Measurements from ENCODE around the gene FRYL. TPM values are rescaled to one million over a fixed set of nuclear protein-coding genes. Genes with fewer than 3 reads are reported as not detected.
"Not testable (repeated sequence)": the region's sequence is repeated elsewhere in the genome, so short reads cannot be mapped to it uniquely, and the experiment has no call there.

The FRYL gene
- total and polyA plus RNA-seq, 2 experiments from 2014 or later = 15.7 to 82.3 TPM

DNA sequence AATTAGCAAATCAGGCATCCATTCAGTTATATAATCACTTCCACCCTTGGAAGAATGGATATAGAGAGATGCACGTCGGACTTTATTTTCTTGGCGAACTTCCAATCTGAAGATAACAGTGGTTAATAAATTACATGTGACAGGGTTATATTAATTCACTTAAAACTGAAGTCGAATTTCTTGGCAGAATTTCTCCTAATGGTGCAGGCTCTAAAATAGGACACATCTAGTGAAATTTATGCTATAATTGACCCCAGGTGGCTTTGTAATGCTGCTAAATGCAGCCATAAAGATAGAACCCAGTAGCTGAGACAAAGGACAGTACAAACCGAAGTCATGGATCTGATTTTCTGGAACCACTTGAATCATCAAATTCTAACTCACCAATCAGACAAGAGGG, 317.7 kb downstream of the FRYL start:
- H3K27me3 ChIP-seq = no peaks in the 10 kb centered on the region
- TF ChIP-seq EZH2 (IDR thresholded peaks at IDR 0.05; ENCODE audit: borderline replicate concordance) (no peak), EZH2phosphoT487 (IDR thresholded peaks at IDR 0.05; ENCODE audit: low read depth, severe bottlenecking, unreplicated experiment) (no peak)
- TF ChIP-seq, protein P1, sequence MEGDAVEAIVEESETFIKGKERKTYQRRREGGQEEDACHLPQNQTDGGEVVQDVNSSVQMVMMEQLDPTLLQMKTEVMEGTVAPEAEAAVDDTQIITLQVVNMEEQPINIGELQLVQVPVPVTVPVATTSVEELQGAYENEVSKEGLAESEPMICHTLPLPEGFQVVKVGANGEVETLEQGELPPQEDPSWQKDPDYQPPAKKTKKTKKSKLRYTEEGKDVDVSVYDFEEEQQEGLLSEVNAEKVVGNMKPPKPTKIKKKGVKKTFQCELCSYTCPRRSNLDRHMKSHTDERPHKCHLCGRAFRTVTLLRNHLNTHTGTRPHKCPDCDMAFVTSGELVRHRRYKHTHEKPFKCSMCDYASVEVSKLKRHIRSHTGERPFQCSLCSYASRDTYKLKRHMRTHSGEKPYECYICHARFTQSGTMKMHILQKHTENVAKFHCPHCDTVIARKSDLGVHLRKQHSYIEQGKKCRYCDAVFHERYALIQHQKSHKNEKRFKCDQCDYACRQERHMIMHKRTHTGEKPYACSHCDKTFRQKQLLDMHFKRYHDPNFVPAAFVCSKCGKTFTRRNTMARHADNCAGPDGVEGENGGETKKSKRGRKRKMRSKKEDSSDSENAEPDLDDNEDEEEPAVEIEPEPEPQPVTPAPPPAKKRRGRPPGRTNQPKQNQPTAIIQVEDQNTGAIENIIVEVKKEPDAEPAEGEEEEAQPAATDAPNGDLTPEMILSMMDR (IDR thresholded peaks at IDR 0.05; ENCODE audit: poor library complexity) = no peak
- no peak overlapping the region for H3K27ac ChIP-seq
- no peaks in the 10 kb centered on the region for H3K9me2 ChIP-seq (replicated peaks; ENCODE audit: insufficient read depth)
- no peak for DNase-seq (ENCODE audit: low spot score)
- no peaks in the 10 kb centered on the region for H3K4me1 ChIP-seq (ENCODE audit: insufficient read depth)
- H3K9me3 ChIP-seq (ENCODE audit: low read depth) = no peaks in the 10 kb centered on the region
- no peak overlapping the region for H3K4me3 ChIP-seq
- no peaks in the 10 kb centered on the region for H4K20me1 ChIP-seq (ENCODE audit: insufficient read depth, poor library complexity, severe bottlenecking)
- H3K36me3 ChIP-seq (replicated peaks; ENCODE audit: insufficient read depth, low read depth) = no peaks in the 10 kb centered on the region
- H3K4me2 ChIP-seq = no peak overlapping the region
- H3K79me2 ChIP-seq = no peaks in the 10 kb centered on the region
- no peak overlapping the region for H2AFZ ChIP-seq
- 45% methylated on average over 5 of the region's 5 CpGs for WGBS (ENCODE audit: low lambda C conversion rate, missing lambda C conversion rate)

GRCh38 chr4:48461000-48461399, 319.1 kb downstream of the FRYL start:
- Histone ChIP-seq H4K20me1 (ENCODE audit: insufficient read depth, poor library complexity, severe bottlenecking) (no peaks in the 10 kb centered on the region), H3K4me2 (no peak overlapping the region), H3K36me3 (replicated peaks; ENCODE audit: insufficient read depth, low read depth) (no peaks in the 10 kb centered on the region), H3K27ac (no peak overlapping the region), H3K4me3 (no peak overlapping the region), H3K79me2 (no peaks in the 10 kb centered on the region), H3K4me1 (ENCODE audit: insufficient read depth) (no peaks in the 10 kb centered on the region), H3K27me3 (no peaks in the 10 kb centered on the region), H3K9me3 (ENCODE audit: low read depth) (no peaks in the 10 kb centered on the region), H2AFZ (no peak overlapping the region), H3K9me2 (replicated peaks; ENCODE audit: insufficient read depth) (no peaks in the 10 kb centered on the region)
- TF ChIP-seq EZH2 (IDR thresholded peaks at IDR 0.05; ENCODE audit: borderline replicate concordance) (no peak), EZH2phosphoT487 (IDR thresholded peaks at IDR 0.05; ENCODE audit: low read depth, severe bottlenecking, unreplicated experiment) (no peak)
- TF ChIP-seq, protein P1 (IDR thresholded peaks at IDR 0.05; ENCODE audit: poor library complexity) = no peak
- no peak for DNase-seq (ENCODE audit: low spot score)

DNA sequence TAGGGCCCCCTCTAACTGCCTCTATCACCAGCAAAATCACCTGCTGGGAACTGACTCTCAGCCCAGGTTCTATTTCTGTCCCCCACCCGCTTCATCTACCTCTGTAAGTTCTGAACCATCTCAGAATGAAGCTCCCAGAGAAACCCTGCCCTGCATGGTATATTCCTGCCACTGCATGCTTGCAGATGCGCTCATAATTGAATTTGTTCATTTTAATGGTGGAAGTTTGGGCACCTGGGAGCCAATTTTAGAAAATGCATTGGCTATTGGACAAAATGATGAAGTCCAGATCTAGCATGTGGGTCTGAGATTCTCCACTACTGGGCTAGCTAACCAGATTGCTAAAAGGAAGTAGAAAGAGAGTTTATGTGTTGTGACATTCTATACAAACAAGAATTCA, 325.5 kb downstream of the FRYL start:
- WGBS (ENCODE audit: low lambda C conversion rate, missing lambda C conversion rate) = 95% methylated on average over 2 of the region's 2 CpGs
- Histone ChIP-seq H3K4me2 (no peak overlapping the region), H3K9me2 (replicated peaks; ENCODE audit: insufficient read depth) (no peaks in the 10 kb centered on the region), H3K27ac (no peak overlapping the region), H4K20me1 (ENCODE audit: insufficient read depth, poor library complexity, severe bottlenecking) (no peaks in the 10 kb centered on the region), H2AFZ (no peak overlapping the region), H3K4me3 (no peak overlapping the region), H3K27me3 (no peaks in the 10 kb centered on the region), H3K79me2 (no peaks in the 10 kb centered on the region), H3K36me3 (replicated peaks; ENCODE audit: insufficient read depth, low read depth) (no peaks in the 10 kb centered on the region), H3K4me1 (ENCODE audit: insufficient read depth) (no peaks in the 10 kb centered on the region), H3K9me3 (ENCODE audit: low read depth) (no peaks in the 10 kb centered on the region)
- TF ChIP-seq EZH2 (IDR thresholded peaks at IDR 0.05; ENCODE audit: borderline replicate concordance) (no peak), EZH2phosphoT487 (IDR thresholded peaks at IDR 0.05; ENCODE audit: low read depth, severe bottlenecking, unreplicated experiment) (no peak)
- TF ChIP-seq, protein P1 (IDR thresholded peaks at IDR 0.05; ENCODE audit: poor library complexity) = no peak
- no peak for DNase-seq (ENCODE audit: low spot score)

GRCh38 chr4:48451656-48452055, 328.4 kb downstream of the FRYL start:
- H3K9me3 ChIP-seq (ENCODE audit: low read depth); H3K27ac ChIP-seq; H3K27me3 ChIP-seq; H3K4me3 ChIP-seq; H4K20me1 ChIP-seq (ENCODE audit: insufficient read depth, poor library complexity, severe bottlenecking); H3K9me2 ChIP-seq (replicated peaks; ENCODE audit: insufficient read depth); H3K79me2 ChIP-seq; H3K4me1 ChIP-seq (ENCODE audit: insufficient read depth); H2AFZ ChIP-seq; H3K4me2 ChIP-seq; DNase-seq (ENCODE audit: low spot score); H3K36me3 ChIP-seq (replicated peaks; ENCODE audit: insufficient read depth, low read depth): not testable (repeated sequence)
- 96% methylated on average over 3 of the region's 3 CpGs for WGBS (ENCODE audit: low lambda C conversion rate, missing lambda C conversion rate)

Measured in hepatocyte (in vitro differentiated cells).